Cerebellar nuclear complex (tissue), 1 donor: Measurements from ENCODE around the gene NUMB.

Experiments
- DNase-seq, 2 experiments: peaks; one replicate each; lab custom pipeline; 2025; lab: John Stamatoyannopoulos, UW

Gene NUMB

GRCh38 chr14:73245480-73246325 lies 212.6 kb downstream of the NUMB start:
- DNase-seq, result no peak

GRCh38 chr14:73244541-73245290 lies 213.6 kb downstream of the NUMB start:
- no peak for DNase-seq

- DNase-seq, result no peak
Observed at GRCh38 chr14:73243748-73244147, 214.6 kb downstream of the NUMB start.

DNA sequence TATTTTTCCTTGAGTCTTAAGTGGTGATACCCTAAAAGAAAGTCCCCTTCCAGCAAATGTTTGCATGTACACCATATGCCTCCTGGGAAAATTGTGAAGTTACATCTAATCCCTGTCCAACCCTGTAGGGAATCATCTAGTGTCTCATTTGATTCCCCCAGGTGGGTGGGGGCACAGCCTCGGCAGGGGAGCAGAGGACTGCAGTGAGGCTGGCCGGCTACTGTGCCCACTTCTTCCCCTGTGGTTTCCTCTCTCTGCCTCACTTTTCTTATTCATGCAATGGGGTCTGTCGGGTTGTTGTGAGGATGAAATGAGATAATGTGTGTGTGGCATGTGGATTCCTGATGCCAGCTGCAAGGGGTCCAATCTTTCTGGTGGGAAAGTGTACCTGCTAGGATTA lies 215.0 kb downstream of the NUMB start:
- no peak for DNase-seq

GRCh38 chr14:73242357-73242901 lies 215.9 kb downstream of the NUMB start:
- DNase-seq, result no peak

- DNase-seq, result no peak
Observed at GRCh38 chr14:73241481-73242165, 216.7 kb downstream of the NUMB start.

GRCh38 chr14:73240816-73241480 lies 217.4 kb downstream of the NUMB start:
- no peak for DNase-seq

GRCh38 chr14:73239393-73240241 lies 218.7 kb downstream of the NUMB start:
- DNase-seq, result no peak

DNA sequence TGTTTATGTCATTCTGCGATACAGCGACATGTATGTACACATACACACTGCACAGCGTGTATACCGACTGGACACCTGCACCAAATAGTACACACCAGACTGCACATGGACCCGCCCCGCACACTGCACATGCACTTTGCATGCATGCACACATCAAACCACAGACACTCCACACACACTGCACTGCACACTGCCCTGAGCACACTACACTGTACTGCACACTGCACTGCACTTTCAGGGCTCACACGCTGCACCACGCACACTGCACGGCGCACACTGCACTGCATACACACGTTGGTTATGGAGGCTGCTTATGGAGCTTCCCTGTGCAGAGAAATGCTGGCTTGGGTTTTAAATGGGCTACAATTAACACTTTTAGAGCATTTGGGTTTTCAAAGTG lies 219.4 kb downstream of the NUMB start:
- no peak for DNase-seq

DNA sequence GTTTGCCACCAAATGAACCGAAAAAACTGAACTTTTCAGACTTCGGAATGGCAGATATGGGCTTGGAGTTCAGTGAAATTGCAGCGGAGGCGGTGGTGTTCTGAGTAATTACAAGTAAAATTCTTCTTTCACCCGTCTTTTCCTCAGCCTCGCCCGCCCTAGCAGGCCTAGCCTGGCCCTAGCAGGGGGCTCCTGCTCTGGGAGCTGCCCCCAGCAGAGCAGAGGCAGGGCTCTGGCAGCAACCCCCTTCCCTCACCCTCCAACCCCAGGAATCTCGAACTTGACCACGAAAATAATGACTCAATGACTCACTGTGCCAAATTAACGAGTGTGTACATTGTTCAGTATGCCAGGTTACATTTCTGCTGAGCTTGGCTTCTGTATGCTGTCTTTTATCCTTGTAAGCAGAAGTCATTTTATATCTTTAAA lies 219.9 kb downstream of the NUMB start:
- DNase-seq, result no peak

- no peak for DNase-seq
Observed at GRCh38 chr14:73237786-73238423, 220.4 kb downstream of the NUMB start.

DNA sequence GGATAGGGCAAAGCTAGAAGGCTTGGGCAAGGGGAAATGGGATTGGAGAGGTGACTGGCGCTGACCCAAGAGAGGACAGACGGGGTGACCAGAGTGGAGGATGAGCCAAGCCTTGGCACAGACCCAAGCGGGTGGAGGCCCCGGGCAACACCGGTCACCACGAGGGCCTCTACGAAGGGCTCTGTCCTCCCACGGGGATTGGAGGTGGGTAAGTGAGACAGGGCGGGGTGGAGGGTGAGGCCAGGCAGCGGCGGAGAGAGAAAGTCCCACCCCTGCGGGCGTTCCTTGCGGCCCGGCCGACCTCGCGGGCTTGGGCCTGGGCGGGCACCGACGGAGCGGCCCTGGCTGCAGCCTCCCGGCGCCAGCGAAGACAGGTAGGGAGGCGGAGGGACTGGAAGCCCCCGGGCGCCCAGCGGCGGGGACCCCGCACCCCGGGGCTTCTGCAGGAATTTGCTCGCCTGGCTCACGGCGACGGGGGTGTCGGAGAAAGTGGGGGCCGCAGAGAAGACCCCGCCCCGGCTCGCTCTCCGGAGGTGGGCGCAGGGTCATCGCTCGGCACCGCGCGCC lies 221.0 kb downstream of the NUMB start, which contains the start of gene PAPLN:
TSS of gene PAPLN (plus strand) at position 288 of the 567 bp plus-strand sequence. CDS start 2,273 bp downstream, outside the sequence.
- no peak for DNase-seq

- no peak for DNase-seq
Observed at GRCh38 chr14:73236752-73237218, 221.6 kb downstream of the NUMB start.

- DNase-seq, result no peak
Observed at GRCh38 chr14:73236157-73236556, 222.2 kb downstream of the NUMB start.

- DNase-seq, result no peak
Observed at GRCh38 chr14:73235531-73236155, 222.7 kb downstream of the NUMB start.

- no peak for DNase-seq
Observed at GRCh38 chr14:73234586-73235394, 223.6 kb downstream of the NUMB start.

DNA sequence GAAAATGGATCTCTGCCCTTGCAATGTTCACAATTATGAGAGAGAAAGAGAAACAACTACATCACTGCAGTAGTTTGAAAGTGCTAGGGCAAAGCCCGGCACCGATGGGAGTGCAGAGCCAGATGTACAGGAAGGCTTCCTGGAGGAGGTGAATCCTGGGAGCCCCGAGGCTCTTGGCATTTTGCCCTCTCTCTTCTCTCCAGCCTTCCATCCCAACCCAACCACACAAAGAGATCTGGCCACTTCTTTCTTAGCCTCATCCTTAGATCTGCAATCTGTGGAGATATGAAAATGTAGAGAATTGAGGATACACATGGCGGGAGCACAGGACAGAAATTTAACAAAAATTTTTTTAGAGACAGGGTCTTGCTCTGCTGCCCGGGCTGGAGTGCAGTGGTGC lies 224.3 kb downstream of the NUMB start:
- DNase-seq, result no peak

- no peak for DNase-seq
Observed at GRCh38 chr14:73233564-73233963, 224.8 kb downstream of the NUMB start.
